K562 (cell line): Measurements from ENCODE around the gene CHST12. TPM values are rescaled to one million over a fixed set of nuclear protein-coding genes. Genes with fewer than 3 reads are reported as not detected.

Source experiments
- ATAC-seq: fragments of 200-7000 bp; cut with Tn5 transposase; 3 replicates; pipeline ENCODE4 v1.9.1; 2020; ENCODE audit warnings: moderate library complexity
- BruUV-seq: library from RNA; stranded (reverse); fragments of 400-500 nt; replicated peaks from 2 replicates; lab custom pipeline; 2021; lab: Mats Ljungman, UMichigan
- CTCF ChIA-PET: fragments of 300-600 bp; formaldehyde crosslinking; extraction: SDS; loops from one replicate; lab custom pipeline; 2021; ENCODE audit warnings: low intra/inter-chr PET ratio; lab: Yijun Ruan, JAX
- POLR2A ChIA-PET: fragments of 300-600, 350-650 bp; sonication (Branson Sonifier 250); formaldehyde crosslinking; extraction: SDS; loops from one replicate; lab custom pipeline; 2021; ENCODE audit warnings: antibody characterized with exemption, inconsistent platforms; lab: Yijun Ruan, JAX
- DNase-seq, 4 experiments: peaks; one replicate each; pipeline versions ENCODE4 v3.0.0 to v3.0.0-alpha.2; 2011 to 2018; ENCODE audit warnings: low spot score in 3 of 4, mixed read lengths in 3 of 4; ENCODE audit errors: extremely low read depth in 1 of 4
- FAIRE-seq: peaks from 2 replicates; lab custom pipeline; 2011; peaks lifted over from hg19 to GRCh38; lab: Jason Lieb, UNC
- H2AFZ ChIP-seq: 2 replicates; pipeline ENCODE4 v1.6.0; 2011; ENCODE audit warnings: low read depth, low read length, control low read depth, inconsistent platforms
- H3K27ac ChIP-seq: fragments of 200-600 bp; 3 replicates; pipeline ENCODE4 v1.8.0; 2011; ENCODE audit warnings: low read depth, mild to moderate bottlenecking, control low read depth, inconsistent platforms, low read length, moderate library complexity, mixed read lengths; ENCODE audit errors: extremely low read depth
- H3K27me3 ChIP-seq, 2 experiments: fragments of 300-600 bp in 1 of 2; 2 replicates in 1 of 2; 3 replicates in 1 of 2; pipeline versions ENCODE4 v1.6.0 to v1.8.0; 2011; ENCODE audit warnings: inconsistent platforms in 2 of 2, low read length in 2 of 2, mild to moderate bottlenecking in 1 of 2, mixed read lengths in 1 of 2, moderate library complexity in 1 of 2; ENCODE audit not compliant: control insufficient read depth in 2 of 2, insufficient read depth in 2 of 2
- H3K36me3 ChIP-seq: fragments of 300-600 bp; 3 replicates; pipeline ENCODE4 v1.8.0; 2011; ENCODE audit warnings: mild to moderate bottlenecking, low read length, inconsistent platforms; ENCODE audit not compliant: control insufficient read depth, insufficient read depth
- H3K4me1 ChIP-seq, 2 experiments: fragments of 200-600 bp in 1 of 2; replicated peaks in 1 of 2; 2 replicates in 1 of 2; 3 replicates in 1 of 2; pipeline versions ENCODE4 v1.5.1 to v1.8.0; 2011; ENCODE audit warnings: inconsistent platforms in 2 of 2, low read length in 2 of 2, mild to moderate bottlenecking in 1 of 2, mixed read lengths in 1 of 2, moderate library complexity in 1 of 2; ENCODE audit not compliant: control insufficient read depth in 2 of 2, insufficient read depth in 2 of 2
- H3K4me2 ChIP-seq: 2 replicates; pipeline ENCODE4 v1.6.1; 2011; ENCODE audit warnings: low read length, control low read depth, inconsistent platforms, mixed read lengths; ENCODE audit not compliant: insufficient read depth
- H3K4me3 ChIP-seq: fragments of 200-600 bp; sonication (generic), shearing (Covaris generic); 2 replicates; pipeline ENCODE4 v1.5.1; 2016; ENCODE audit warnings: control low read depth, inconsistent platforms
- H3K79me2 ChIP-seq: fragments of 200-600 bp; 3 replicates; pipeline ENCODE4 v1.8.0; 2011; ENCODE audit warnings: low read length, inconsistent platforms; ENCODE audit not compliant: control insufficient read depth, insufficient read depth
- H3K9ac ChIP-seq, 2 experiments: 2 replicates each; pipeline versions ENCODE4 v1.6.0 to v1.6.1; 2011; ENCODE audit warnings: low read depth in 2 of 2, low read length in 2 of 2, control low read depth in 1 of 2, inconsistent platforms in 1 of 2, mild to moderate bottlenecking in 1 of 2, mixed read lengths in 1 of 2; ENCODE audit not compliant: insufficient read depth in 1 of 2
- H3K9me1 ChIP-seq: one replicate; pipeline ENCODE4 v1.6.0; 2011; ENCODE audit warnings: inconsistent platforms, mild to moderate bottlenecking, low read length, moderate library complexity; ENCODE audit not compliant: control insufficient read depth, insufficient read depth
- H3K9me3 ChIP-seq: replicated peaks from 2 replicates; pipeline ENCODE4 v1.5.1; 2011; ENCODE audit warnings: low read depth, low read length, inconsistent platforms; ENCODE audit not compliant: control insufficient read depth, insufficient read depth
- H4K20me1 ChIP-seq: replicated peaks from 2 replicates; pipeline ENCODE4 v1.6.1; 2011; ENCODE audit warnings: low read length, inconsistent platforms, mixed read lengths; ENCODE audit not compliant: control insufficient read depth, insufficient read depth
- CEBPB ChIP-seq: fragments of 450-650 bp; IDR thresholded peaks from 2 replicates; pipeline ENCODE4 v1.6.1; 2016; ENCODE audit warnings: missing genetic modification characterization, missing compliant biosample characterization
- CEBPG ChIP-seq, 3 experiments: fragments of 200-800 bp in 1 of 3; sonication (Bioruptor generic) in 1 of 3; sonication (generic) in 1 of 3; formaldehyde crosslinking in 1 of 3; IDR thresholded peaks in 2 of 3; conservative IDR thresholded peaks in 1 of 3; 2 replicates each; pipeline versions ENCODE4 v1.6.1 to v1.8.0; 2016 to 2022; ENCODE audit warnings: missing compliant biosample characterization in 2 of 3, missing genetic modification characterization in 2 of 3, mild to moderate bottlenecking in 1 of 3, missing genetic modification reagents in 1 of 3
- CHAMP1 ChIP-seq: fragments of 450-650 bp; IDR thresholded peaks from 2 replicates; pipeline ENCODE4 v1.6.1; 2016; ENCODE audit warnings: mild to moderate bottlenecking
- E2F6 ChIP-seq, 2 experiments: IDR thresholded peaks; 2 replicates each; pipeline ENCODE4 v1.6.1; 2011; ENCODE audit warnings: borderline replicate concordance in 1 of 2, control low read depth in 1 of 2, low read depth in 1 of 2, low read length in 1 of 2, mild to moderate bottlenecking in 1 of 2, mixed read lengths in 1 of 2, moderate library complexity in 1 of 2; ENCODE audit not compliant: insufficient read depth in 1 of 2, insufficient read length in 1 of 2, poor library complexity in 1 of 2, severe bottlenecking in 1 of 2; ENCODE audit errors: extremely low read depth in 1 of 2
- ESRRB ChIP-seq: fragments of 250-450 bp; sonication (Bioruptor Pico); IDR thresholded peaks from 2 replicates; pipeline ENCODE4 v1.5.0; 2020; ENCODE audit warnings: mild to moderate bottlenecking, moderate library complexity, borderline replicate concordance
- GABPB2 ChIP-seq: fragments of 250-450 bp; sonication (Bioruptor Pico); conservative IDR thresholded peaks from 2 replicates; pipeline ENCODE4 v1.5.1; 2021; ENCODE audit warnings: mild to moderate bottlenecking
- IFI16 ChIP-seq: fragments of 250-450 bp; sonication (Bioruptor Pico); IDR thresholded peaks from 2 replicates; pipeline ENCODE4 v2.1.2; 2022; ENCODE audit warnings: mild to moderate bottlenecking, inconsistent platforms
- MLX ChIP-seq, 2 experiments: fragments of 450-650 bp in 1 of 2; sonication (generic) in 1 of 2; formaldehyde crosslinking; conservative IDR thresholded peaks; 2 replicates each; pipeline versions ENCODE4 v1.4.0 to v1.8.1; 2020 to 2022; ENCODE audit warnings: mild to moderate bottlenecking in 1 of 2, missing genetic modification reagents in 1 of 2
- SMARCB1 ChIP-seq: IDR thresholded peaks from 2 replicates; pipeline ENCODE4 v1.6.1; 2011; ENCODE audit warnings: improper control_type of control experiment, low read depth; ENCODE audit not compliant: insufficient read length
- SRF ChIP-seq, 2 experiments: fragments of 250-450, 450-650 bp in 1 of 2; sonication (Bioruptor Pico) in 1 of 2; sonication (generic) in 1 of 2; formaldehyde crosslinking; IDR thresholded peaks; 2 replicates each; pipeline versions ENCODE4 v1.5.0 to v1.5.1; 2020 to 2022; ENCODE audit warnings: mild to moderate bottlenecking in 1 of 2, missing genetic modification reagents in 1 of 2
- STAT5A ChIP-seq: IDR thresholded peaks from 2 replicates; pipeline ENCODE4 v1.6.1; 2012; ENCODE audit warnings: low read length, inconsistent platforms, borderline replicate concordance
- ZNF174 ChIP-seq: fragments of 250-450 bp; sonication (Bioruptor Pico); IDR thresholded peaks from 2 replicates; pipeline ENCODE4 v1.4.0; 2020; ENCODE audit warnings: mild to moderate bottlenecking
- ZNF778 ChIP-seq: fragments of 450-650 bp; formaldehyde crosslinking; IDR thresholded peaks from 2 replicates; pipeline ENCODE4 v1.4.0; 2020; ENCODE audit warnings: mild to moderate bottlenecking, moderate library complexity
- WGBS: fragments of 100-300 bp; shearing (Covaris generic); methylation state at CpG from one replicate; pipeline ENCODE4 v1.1.6; 2016; ENCODE audit warnings: low coverage, mixed read lengths; ENCODE audit not compliant: insufficient coverage; ENCODE audit errors: missing lambda C conversion rate; 5-methylcytosine and 5-hydroxymethylcytosine counted together
- in situ Hi-C: fragments of 300-500 bp; cut with MboI; formaldehyde crosslinking; loops from 4 replicates; pipeline ENCODE4 v1.15.0; 2018; ENCODE audit warnings: inconsistent platforms, mixed read lengths
- intact Hi-C: fragments of 100-400 bp; cut with micrococcal nuclease; formaldehyde crosslinking; loops from 2 replicates; pipeline ENCODE4 v1.14.2; 2022
- polyA plus RNA-seq, 8 experiments: library from polyadenylated mRNA; depleted of rRNA in 4 of 8; stranded (reverse) in 5 of 8; unstranded in 3 of 8; fragments of >200 nt; fragmentation: Nextera tagmentation in 2 of 8; fragmentation: Illumina TruSeq in 1 of 8; extraction: Ambion mirVana in 2 of 8; extraction: Trizol in 1 of 8; gene quantifications; 2 replicates each; pipeline versions ENCODE4 v1.2.1 to v1.2.3, GENCODE V29; 2011 to 2014; ENCODE audit warnings: inconsistent platforms in 1 of 8, missing spikeins in 1 of 8
- total RNA-seq, 7 experiments: library from RNA; depleted of rRNA in 6 of 7; stranded (reverse); fragments of >200 nt in 6 of 7; fragmentation: Illumina TruSeq in 2 of 7; extraction: Trizol in 2 of 7; gene quantifications; 2 replicates each; pipeline versions ENCODE4 v1.2.1 to v1.2.3, GENCODE V29; 2011 to 2021; ENCODE audit warnings: low replicate concordance in 1 of 7

Gene CHST12
- total and polyA plus RNA-seq, 9 of the 15 experiments (the other 6 are each of a cell fraction or from before 2014, with no cell fraction given): 0.18 to 19.8 (median 3.6) TPM

- TF ChIP-seq CHAMP1 (no peak), MLX (CRISPR knock-in tag; conservative IDR thresholded peaks at IDR 0.05) (no peak), CEBPG (CRISPR knock-in tag; IDR thresholded peaks at IDR 0.05) (no peak), CEBPG (tag; conservative IDR thresholded peaks at IDR 0.05 in 1 of 2, IDR thresholded peaks at IDR 0.05 in 1 of 2) (peak in 1 of 2 experiments; percentile 32; a peak in 1 of 4 replicates), SRF (CRISPR knock-in tag; IDR thresholded peaks at IDR 0.05) (no peak), IFI16 (CRISPR knock-in tag) (no peak), ZNF174 (no peak), CEBPB (tag) (peak; percentile 58; the same call in 1 of the 2 replicates), STAT5A (no peak), ESRRB (CRISPR knock-in tag) (no peak), SMARCB1 (no peak), GABPB2 (CRISPR knock-in tag) (no peak), ZNF778 (no peak), E2F6 (IDR thresholded peaks at IDR 0.05; ENCODE audit: borderline replicate concordance in 1 of 2, extremely low read depth in 1 of 2, insufficient read depth in 1 of 2, insufficient read length in 1 of 2, low read depth in 1 of 2, low read length in 1 of 2, poor library complexity in 1 of 2, severe bottlenecking in 1 of 2) (no peak)
- intact Hi-C loops (no loop called here), in situ Hi-C loops (no loop called here)
- peaks cover 2 to 25% of the 10 kb centered on the region in 2 experiments; a peak in 4 of 5 replicates for H3K27me3 ChIP-seq
- no peak overlapping the region for H3K9ac ChIP-seq
- ChIA-PET POLR2A (no interaction called here), CTCF (no interaction called here)
- no TSS peak for BruUV-seq
- ATAC-seq (no peak), DNase-seq (no peak), FAIRE-seq (no peak)
- peaks cover 0 to 20% of the 10 kb centered on the region in 2 experiments; a peak in 2 of 5 replicates for H3K4me1 ChIP-seq
- no peaks in the 10 kb centered on the region for H3K79me2 ChIP-seq
- H4K20me1 ChIP-seq: peaks cover 3% of the 10 kb centered on the region; the same call in 1 of the 2 replicates
- no peak overlapping the region for H3K4me2 ChIP-seq
- WGBS: 20% methylated on average over 10 of the region's 10 CpGs
- H2AFZ ChIP-seq: no peak overlapping the region
- H3K27ac ChIP-seq: no peak overlapping the region
- H3K36me3 ChIP-seq: no peaks in the 10 kb centered on the region
- no peaks in the 10 kb centered on the region; the same call in 1 of the 2 replicates for H3K9me3 ChIP-seq
- H3K4me3 ChIP-seq: no peak overlapping the region
- no peaks in the 10 kb centered on the region for H3K9me1 ChIP-seq
These were observed 63.3 kb downstream of the CHST12 start for GRCh38 chr7:2466675-2467074.
